HAP-1 (cell line): ENCODE data around the gene AK2.

Experiments
- DNase-seq, 2 experiments: peaks; one replicate each; pipeline ENCODE4 v3.0.0-alpha.2; 2016 to 2020; ENCODE audit warnings: low spot score in 2 of 2
- H3K27me3 ChIP-seq: fragments of 250-450 bp; sonication (Bioruptor Pico); 2 replicates; pipeline ENCODE4 v1.5.1; 2020; ENCODE audit warnings: low read depth, mild to moderate bottlenecking, moderate library complexity
- H3K36me3 ChIP-seq: fragments of 250-450 bp; sonication (Bioruptor Pico); replicated peaks from 2 replicates; pipeline ENCODE4 v1.5.1; 2020; ENCODE audit warnings: mild to moderate bottlenecking
- H3K4me1 ChIP-seq: fragments of 250-450 bp; sonication (Bioruptor Pico); 2 replicates; pipeline ENCODE4 v1.5.1; 2020; ENCODE audit warnings: mild to moderate bottlenecking
- H3K4me3 ChIP-seq: fragments of 250-450 bp; sonication (Bioruptor Pico); 2 replicates; pipeline ENCODE4 v1.5.1; 2020; ENCODE audit warnings: mild to moderate bottlenecking, moderate library complexity
- H3K9me3 ChIP-seq: fragments of 250-450 bp; sonication (Bioruptor Pico); 2 replicates; pipeline ENCODE4 v1.5.1; 2020; ENCODE audit warnings: mild to moderate bottlenecking, moderate library complexity
- in situ Hi-C: fragments of 300-500 bp; cut with MboI; formaldehyde crosslinking; loops from 3 replicates; pipeline ENCODE4 v1.14.3; 2020; ENCODE audit warnings: low sequenced_read_pairs, inconsistent platforms, mixed read lengths

AK2 gene

DNA sequence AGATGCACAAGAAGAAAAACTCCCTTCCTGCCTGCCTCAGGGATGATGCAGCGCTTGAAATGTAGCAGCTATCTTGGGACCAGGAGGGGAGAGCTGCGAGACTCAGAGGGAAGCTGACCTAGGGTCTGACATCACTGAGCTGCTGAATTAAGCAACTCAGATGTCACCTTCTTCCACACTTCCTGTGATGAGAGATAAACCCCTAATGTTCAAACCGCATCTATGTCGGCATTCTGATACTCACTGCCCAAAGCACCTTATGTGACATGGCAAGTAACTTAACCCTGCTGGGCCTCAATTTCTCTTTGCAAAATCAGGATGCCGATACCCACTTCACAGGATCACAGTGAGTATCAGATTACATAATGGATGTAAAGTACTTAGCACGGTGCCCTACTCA lies 9.1 kb upstream of the AK2 start:
- H3K36me3 ChIP-seq: no peaks in the 10 kb centered on the region
- in situ Hi-C loops: no loop called here
- H3K4me3 ChIP-seq: no peak overlapping the region
- no peaks in the 10 kb centered on the region for H3K4me1 ChIP-seq
- no peaks in the 10 kb centered on the region for H3K27me3 ChIP-seq
- DNase-seq: no peak
- H3K9me3 ChIP-seq: peaks cover 6% of the 10 kb centered on the region; the same call in 1 of the 2 replicates

GRCh38 chr1:33045246-33045645 lies 8.6 kb upstream of the AK2 start:
- no peak for DNase-seq
- no peak overlapping the region for H3K4me3 ChIP-seq
- in situ Hi-C loops: no loop called here
- no peaks in the 10 kb centered on the region for H3K4me1 ChIP-seq
- H3K27me3 ChIP-seq: no peaks in the 10 kb centered on the region
- peaks cover 5% of the 10 kb centered on the region; the same call in 1 of the 2 replicates for H3K9me3 ChIP-seq
- no peaks in the 10 kb centered on the region for H3K36me3 ChIP-seq

DNA sequence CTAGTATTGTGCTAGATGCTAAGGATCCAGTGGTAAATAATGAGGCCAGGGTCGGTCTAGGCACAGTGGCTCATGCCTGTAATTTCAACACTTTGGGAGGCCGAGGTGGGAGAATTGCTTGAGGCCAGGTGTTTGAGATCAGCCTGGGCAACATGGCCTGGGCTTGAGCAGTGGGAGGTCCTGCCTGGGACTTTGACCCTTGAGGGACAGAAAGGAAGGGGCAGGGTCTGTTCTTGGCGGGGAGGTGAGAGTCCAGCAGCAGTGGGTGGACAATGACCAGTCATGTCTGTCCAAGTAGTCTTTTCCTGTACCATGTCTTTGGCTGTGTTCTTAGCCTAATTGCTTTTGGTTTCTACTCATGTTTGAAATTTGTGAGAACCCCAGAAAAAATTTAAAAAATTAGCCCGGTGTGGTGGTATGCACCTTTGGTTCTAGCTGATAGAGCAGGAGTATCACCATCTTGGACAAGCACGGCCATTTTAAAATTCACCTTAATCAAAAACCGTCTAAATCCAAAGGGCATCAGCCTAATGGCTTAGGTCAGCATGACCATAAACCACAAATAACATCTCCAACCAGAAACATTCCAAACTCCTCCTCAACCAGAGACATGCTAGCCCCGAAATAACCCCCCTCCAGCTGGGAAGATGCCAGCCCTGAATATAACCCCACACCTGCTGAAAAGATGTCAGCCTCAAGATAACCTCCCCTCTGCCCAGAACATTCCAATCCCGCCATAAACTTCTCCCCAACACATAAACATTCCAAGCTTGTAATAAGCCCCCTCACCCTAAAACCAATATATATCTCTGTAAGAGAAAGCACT lies 6.8 kb upstream of the AK2 start:
- no peaks in the 10 kb centered on the region for H3K36me3 ChIP-seq
- H3K4me3 ChIP-seq: no peak overlapping the region
- no peak for DNase-seq
- H3K27me3 ChIP-seq: no peaks in the 10 kb centered on the region
- no peaks in the 10 kb centered on the region for H3K9me3 ChIP-seq
- in situ Hi-C loops: no loop called here
- no peaks in the 10 kb centered on the region for H3K4me1 ChIP-seq

DNA sequence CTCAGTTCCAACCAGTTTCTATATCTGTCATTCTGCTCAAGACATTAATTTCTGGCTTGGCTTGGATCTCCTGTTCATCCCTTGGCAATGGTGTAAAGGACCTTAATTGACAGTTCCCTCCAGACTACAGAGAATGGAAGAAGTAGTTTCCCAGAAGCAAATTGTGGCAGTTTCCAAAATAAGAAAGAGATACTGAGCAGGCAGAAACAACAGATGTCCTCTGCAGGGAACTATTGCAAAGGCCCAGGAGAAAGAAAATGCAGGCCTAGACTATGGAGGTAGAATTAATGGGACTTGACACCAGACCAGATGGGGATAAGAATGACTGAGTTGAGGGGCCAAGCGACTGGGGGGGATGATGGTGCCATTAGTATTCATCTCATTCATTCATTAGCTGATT lies 6.1 kb upstream of the AK2 start:
- Histone ChIP-seq H3K27me3 (no peaks in the 10 kb centered on the region), H3K4me1 (no peaks in the 10 kb centered on the region), H3K4me3 (no peak overlapping the region), H3K9me3 (no peaks in the 10 kb centered on the region), H3K36me3 (no peaks in the 10 kb centered on the region)
- in situ Hi-C loops: no loop called here
- DNase-seq: no peak

GRCh38 chr1:33041026-33041425 lies 4.3 kb upstream of the AK2 start:
- DNase-seq: no peak
- Histone ChIP-seq H3K9me3 (no peaks in the 10 kb centered on the region), H3K4me3 (no peak overlapping the region), H3K27me3 (no peaks in the 10 kb centered on the region), H3K36me3 (no peaks in the 10 kb centered on the region), H3K4me1 (peaks cover 4% of the 10 kb centered on the region; the same call in 1 of the 2 replicates)
- in situ Hi-C loops: no loop called here

- Histone ChIP-seq H3K4me1 (peaks cover 16% of the 10 kb centered on the region), H3K36me3 (peaks cover 2% of the 10 kb centered on the region), H3K9me3 (no peaks in the 10 kb centered on the region), H3K27me3 (no peaks in the 10 kb centered on the region), H3K4me3 (no peak overlapping the region)
- no peak for DNase-seq
- in situ Hi-C loops: no loop called here
These were observed 3.2 kb upstream of the AK2 start for GRCh38 chr1:33039840-33040239.

GRCh38 chr1:33036051-33036525 lies 595 bp downstream of the AK2 start:
- Histone ChIP-seq H3K9me3 (no peaks in the 10 kb centered on the region), H3K27me3 (no peaks in the 10 kb centered on the region), H3K4me1 (peaks cover 20% of the 10 kb centered on the region), H3K36me3 (peaks cover 29% of the 10 kb centered on the region), H3K4me3 (peak overlapping the region; percentile 71)
- peak; percentile 33 to 36 for DNase-seq
- in situ Hi-C loops: no loop called here

DNA sequence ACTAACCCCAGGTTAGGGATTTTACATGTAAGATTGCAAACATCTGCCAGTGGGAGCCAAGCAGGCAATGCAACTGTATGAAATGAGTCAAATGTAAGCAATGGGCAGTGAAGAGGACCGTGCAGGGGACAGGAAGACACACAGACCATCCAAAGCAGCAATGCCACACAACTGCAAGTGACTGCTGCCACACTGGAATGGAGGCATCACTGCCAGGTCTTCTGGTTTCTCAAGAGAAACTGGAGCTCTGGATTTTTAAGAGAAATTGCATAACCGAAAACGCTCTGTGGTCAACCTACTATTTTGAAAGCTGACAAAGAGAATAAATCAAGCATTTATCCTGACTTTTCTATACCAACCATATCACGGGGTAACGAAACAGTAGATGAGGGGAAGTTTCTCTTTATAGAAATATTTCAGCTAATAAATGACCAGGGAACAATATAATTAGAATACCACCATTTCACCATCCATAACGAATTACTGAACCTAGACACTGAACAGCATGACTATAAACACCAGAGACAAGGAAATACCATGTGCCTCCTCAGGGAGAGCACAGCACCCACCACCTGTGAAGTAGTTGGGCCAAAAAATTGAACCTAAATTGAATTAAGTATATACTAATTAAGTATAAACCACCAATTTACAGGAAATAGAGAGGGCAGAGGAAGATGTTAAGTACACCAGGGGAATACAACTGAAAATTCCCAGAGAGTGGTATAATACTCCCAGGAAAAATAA lies 4.4 kb downstream of the AK2 start:
- no peaks in the 10 kb centered on the region for H3K9me3 ChIP-seq
- peaks cover 35% of the 10 kb centered on the region for H3K4me1 ChIP-seq
- no peaks in the 10 kb centered on the region for H3K27me3 ChIP-seq
- peaks cover 33% of the 10 kb centered on the region for H3K36me3 ChIP-seq
- DNase-seq: no peak
- H3K4me3 ChIP-seq: no peak overlapping the region
- in situ Hi-C loops: no loop called here

- Histone ChIP-seq H3K4me1 (peaks cover 39% of the 10 kb centered on the region), H3K9me3 (no peaks in the 10 kb centered on the region), H3K36me3 (peaks cover 33% of the 10 kb centered on the region), H3K27me3 (no peaks in the 10 kb centered on the region), H3K4me3 (no peak overlapping the region)
- in situ Hi-C loops: no loop called here
- DNase-seq: no peak
These were observed 5.2 kb downstream of the AK2 start for GRCh38 chr1:33031506-33031905.

GRCh38 chr1:33030575-33030974 lies 6.1 kb downstream of the AK2 start:
- no peak for DNase-seq
- H3K9me3 ChIP-seq: no peaks in the 10 kb centered on the region
- in situ Hi-C loops: no loop called here
- no peaks in the 10 kb centered on the region for H3K27me3 ChIP-seq
- peaks cover 42% of the 10 kb centered on the region for H3K4me1 ChIP-seq
- H3K36me3 ChIP-seq: peaks cover 33% of the 10 kb centered on the region
- H3K4me3 ChIP-seq: no peak overlapping the region

DNA sequence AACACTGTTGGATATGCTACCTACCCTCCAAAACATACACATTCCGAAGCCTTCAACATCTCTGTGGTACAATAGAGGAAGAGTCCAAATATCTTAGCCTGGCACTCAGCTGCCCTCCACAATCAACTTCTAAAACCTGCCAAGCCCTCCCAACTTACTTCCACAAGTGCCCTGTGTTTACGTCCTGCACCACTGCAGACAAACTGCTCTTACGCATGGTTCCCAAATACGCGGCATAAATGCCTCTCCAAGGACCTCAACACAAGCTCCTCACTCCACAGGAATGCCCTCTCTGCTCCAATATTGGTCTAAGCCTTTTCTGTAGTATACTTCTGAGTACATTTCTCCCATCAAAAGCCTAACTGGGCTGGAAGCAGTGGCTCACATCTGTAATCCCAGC lies 6.8 kb downstream of the AK2 start:
- H3K9me3 ChIP-seq: no peaks in the 10 kb centered on the region
- in situ Hi-C loops: no loop called here
- peaks cover 40% of the 10 kb centered on the region for H3K4me1 ChIP-seq
- H3K36me3 ChIP-seq: peaks cover 31% of the 10 kb centered on the region
- no peak for DNase-seq
- no peaks in the 10 kb centered on the region for H3K27me3 ChIP-seq
- no peak overlapping the region for H3K4me3 ChIP-seq

DNA sequence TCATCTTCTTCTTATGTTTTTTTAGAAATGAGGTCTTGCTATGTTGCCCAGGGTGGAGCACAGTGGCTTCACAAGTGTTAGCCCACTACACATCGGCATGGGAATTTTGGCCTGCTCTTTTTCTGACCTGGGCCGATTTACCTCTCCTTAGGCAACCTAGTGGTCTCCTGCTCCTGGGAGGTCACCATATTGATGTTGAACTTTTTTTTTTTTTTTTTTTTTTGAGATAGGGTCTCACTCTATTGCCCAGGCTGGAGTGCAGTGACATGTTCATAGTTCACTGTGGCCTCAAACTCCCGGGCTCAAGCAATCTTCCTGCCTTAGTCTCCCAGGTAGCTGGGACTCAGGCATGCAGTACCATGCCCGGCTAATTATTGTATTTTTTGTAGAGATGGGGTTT lies 7.5 kb downstream of the AK2 start:
- H3K36me3 ChIP-seq: peaks cover 30% of the 10 kb centered on the region
- no peaks in the 10 kb centered on the region for H3K9me3 ChIP-seq
- DNase-seq: no peak
- H3K4me1 ChIP-seq: peaks cover 36% of the 10 kb centered on the region
- no peak overlapping the region for H3K4me3 ChIP-seq
- in situ Hi-C loops: no loop called here
- no peaks in the 10 kb centered on the region for H3K27me3 ChIP-seq

GRCh38 chr1:33025761-33026160 lies 10.9 kb downstream of the AK2 start:
- Histone ChIP-seq H3K36me3 (peaks cover 44% of the 10 kb centered on the region), H3K4me3 (no peak overlapping the region), H3K4me1 (peaks cover 35% of the 10 kb centered on the region), H3K27me3 (no peaks in the 10 kb centered on the region), H3K9me3 (no peaks in the 10 kb centered on the region)
- in situ Hi-C loops: no loop called here
- DNase-seq: peak; percentile 41 to 78

DNA sequence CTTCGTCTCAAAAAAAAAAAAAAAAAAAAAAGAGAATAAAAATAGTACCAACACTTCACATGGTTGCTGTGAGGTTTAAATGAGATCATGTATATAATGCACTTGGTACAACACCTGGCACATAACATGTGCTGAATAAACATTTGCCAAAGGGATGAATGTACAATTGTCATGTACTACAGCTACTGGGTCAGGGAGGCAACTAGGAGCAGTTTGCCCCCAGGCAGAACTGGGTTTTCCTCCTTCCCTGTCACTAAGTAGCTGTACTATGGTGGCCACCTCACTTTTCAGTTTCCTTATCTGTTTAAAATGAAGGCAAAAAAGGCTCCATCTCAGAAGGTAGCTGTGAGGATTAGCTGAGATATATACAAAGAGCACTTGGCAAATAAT lies 11.5 kb downstream of the AK2 start:
- DNase-seq: no peak
- Histone ChIP-seq H3K9me3 (no peaks in the 10 kb centered on the region), H3K27me3 (no peaks in the 10 kb centered on the region), H3K4me1 (peaks cover 39% of the 10 kb centered on the region), H3K36me3 (peaks cover 50% of the 10 kb centered on the region), H3K4me3 (no peak overlapping the region)
- in situ Hi-C loops: no loop called here
